H1 (cell line): ENCODE results near the gene RAB3C.

ENCODE experiments used
- EZH2 ChIP-seq: fragments of 200-600 bp; sonication (generic); IDR thresholded peaks from 2 replicates; pipeline ENCODE4 v1.7.1; 2012; ENCODE audit warnings: low read depth, mild to moderate bottlenecking, moderate library complexity, low read length, inconsistent platforms; ENCODE audit not compliant: severe bottlenecking
- TF ChIP-seq, protein P1 (sequence below), 3 experiments: IDR thresholded peaks; 1 replicate in 2 of 3; 2 replicates in 1 of 3; pipeline versions ENCODE4 v1.5.1 to v1.6.1; 2011; ENCODE audit warnings: low read length in 3 of 3, mild to moderate bottlenecking in 3 of 3, inconsistent platforms in 2 of 3, low read depth in 1 of 3, moderate library complexity in 1 of 3; ENCODE audit not compliant: insufficient read depth in 1 of 3; ENCODE audit errors: control extremely low read depth in 1 of 3

DNA sequence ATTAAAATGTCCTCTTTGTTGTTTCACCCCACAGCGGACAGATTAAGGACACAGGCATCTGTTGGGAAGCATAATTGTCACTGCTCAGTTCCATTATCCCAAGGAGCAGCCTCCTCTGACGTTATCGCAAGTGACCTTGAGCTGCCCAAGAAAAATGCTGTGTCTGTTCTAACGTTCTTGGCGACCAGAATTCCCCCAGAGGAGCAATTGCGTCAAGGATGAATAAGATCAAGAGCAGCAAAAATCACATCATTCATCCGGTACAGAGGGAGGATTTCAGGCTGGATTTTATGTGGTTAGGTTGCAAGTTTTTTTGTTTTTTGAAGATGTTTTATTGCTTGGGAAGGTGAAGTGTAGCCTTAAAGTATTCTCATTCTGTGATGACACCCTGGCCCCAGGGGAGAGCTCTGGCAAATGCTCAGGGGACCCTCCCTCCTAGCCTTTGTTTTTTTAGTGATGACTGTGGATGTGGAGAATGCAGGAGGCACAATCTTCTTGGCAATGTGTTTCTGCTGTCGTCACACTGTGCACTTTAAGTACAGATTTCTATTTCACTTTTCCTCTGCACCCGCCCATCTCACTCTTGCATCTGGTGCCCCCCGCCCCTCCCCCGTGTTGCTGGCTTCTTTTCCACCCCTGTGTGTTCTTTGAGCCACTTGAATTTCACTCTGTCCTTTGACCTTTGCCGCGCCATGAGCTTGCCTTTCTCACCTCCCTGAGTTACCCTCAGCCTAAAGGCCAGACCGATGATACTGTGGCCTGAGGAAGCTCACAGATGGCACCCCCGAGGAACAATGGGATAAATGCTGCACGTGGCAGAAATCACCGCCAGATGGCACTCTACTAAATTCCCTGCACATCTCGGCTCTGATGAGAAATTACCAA lies 308.5 kb downstream of the RAB3C start:
- TF ChIP-seq, protein P1, sequence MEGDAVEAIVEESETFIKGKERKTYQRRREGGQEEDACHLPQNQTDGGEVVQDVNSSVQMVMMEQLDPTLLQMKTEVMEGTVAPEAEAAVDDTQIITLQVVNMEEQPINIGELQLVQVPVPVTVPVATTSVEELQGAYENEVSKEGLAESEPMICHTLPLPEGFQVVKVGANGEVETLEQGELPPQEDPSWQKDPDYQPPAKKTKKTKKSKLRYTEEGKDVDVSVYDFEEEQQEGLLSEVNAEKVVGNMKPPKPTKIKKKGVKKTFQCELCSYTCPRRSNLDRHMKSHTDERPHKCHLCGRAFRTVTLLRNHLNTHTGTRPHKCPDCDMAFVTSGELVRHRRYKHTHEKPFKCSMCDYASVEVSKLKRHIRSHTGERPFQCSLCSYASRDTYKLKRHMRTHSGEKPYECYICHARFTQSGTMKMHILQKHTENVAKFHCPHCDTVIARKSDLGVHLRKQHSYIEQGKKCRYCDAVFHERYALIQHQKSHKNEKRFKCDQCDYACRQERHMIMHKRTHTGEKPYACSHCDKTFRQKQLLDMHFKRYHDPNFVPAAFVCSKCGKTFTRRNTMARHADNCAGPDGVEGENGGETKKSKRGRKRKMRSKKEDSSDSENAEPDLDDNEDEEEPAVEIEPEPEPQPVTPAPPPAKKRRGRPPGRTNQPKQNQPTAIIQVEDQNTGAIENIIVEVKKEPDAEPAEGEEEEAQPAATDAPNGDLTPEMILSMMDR (IDR thresholded peaks at IDR 0.05; ENCODE audit: control extremely low read depth in 1 of 3, insufficient read depth in 1 of 3, low read depth in 1 of 3, low read length in 3 of 3), result peak; percentile 61 to 75 (median 69); a peak in 3 of 4 replicates
- no peak for TF ChIP-seq EZH2
